ENCODE data around the gene EDNRA.

Gene EDNRA

GRCh38 chr4:147528054-147528453, 47.2 kb downstream of the EDNRA start:
- no peaks in the 10 kb centered on the region for H3K27me3 ChIP-seq (ENCODE audit: insufficient read depth, low read length, poor library complexity, severe bottlenecking)
- TF ChIP-seq, protein P1, sequence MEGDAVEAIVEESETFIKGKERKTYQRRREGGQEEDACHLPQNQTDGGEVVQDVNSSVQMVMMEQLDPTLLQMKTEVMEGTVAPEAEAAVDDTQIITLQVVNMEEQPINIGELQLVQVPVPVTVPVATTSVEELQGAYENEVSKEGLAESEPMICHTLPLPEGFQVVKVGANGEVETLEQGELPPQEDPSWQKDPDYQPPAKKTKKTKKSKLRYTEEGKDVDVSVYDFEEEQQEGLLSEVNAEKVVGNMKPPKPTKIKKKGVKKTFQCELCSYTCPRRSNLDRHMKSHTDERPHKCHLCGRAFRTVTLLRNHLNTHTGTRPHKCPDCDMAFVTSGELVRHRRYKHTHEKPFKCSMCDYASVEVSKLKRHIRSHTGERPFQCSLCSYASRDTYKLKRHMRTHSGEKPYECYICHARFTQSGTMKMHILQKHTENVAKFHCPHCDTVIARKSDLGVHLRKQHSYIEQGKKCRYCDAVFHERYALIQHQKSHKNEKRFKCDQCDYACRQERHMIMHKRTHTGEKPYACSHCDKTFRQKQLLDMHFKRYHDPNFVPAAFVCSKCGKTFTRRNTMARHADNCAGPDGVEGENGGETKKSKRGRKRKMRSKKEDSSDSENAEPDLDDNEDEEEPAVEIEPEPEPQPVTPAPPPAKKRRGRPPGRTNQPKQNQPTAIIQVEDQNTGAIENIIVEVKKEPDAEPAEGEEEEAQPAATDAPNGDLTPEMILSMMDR (conservative IDR thresholded peaks at IDR 0.05; ENCODE audit: low read length), result no peak
- no peak for TF ChIP-seq EZH2phosphoT487 (IDR thresholded peaks at IDR 0.05; ENCODE audit: borderline replicate concordance)
- no peaks in the 10 kb centered on the region for H3F3A ChIP-seq (ENCODE audit: low read depth)
- no peaks in the 10 kb centered on the region for H3K9me3 ChIP-seq (ENCODE audit: insufficient read depth, low read depth, low read length)
- no peaks in the 10 kb centered on the region for H4K20me1 ChIP-seq (ENCODE audit: insufficient read depth, low read length, poor library complexity, severe bottlenecking)
- H3K9me2 ChIP-seq (replicated peaks; ENCODE audit: low read depth, low read length), result no peaks in the 10 kb centered on the region
- no peaks in the 10 kb centered on the region for H3K79me2 ChIP-seq (ENCODE audit: insufficient read depth, low read length)
- no peak overlapping the region for H3K4me2 ChIP-seq (ENCODE audit: low read depth, low read length, poor library complexity, severe bottlenecking)
- no peak overlapping the region for H3K4me3 ChIP-seq (ENCODE audit: low read length, poor library complexity, severe bottlenecking)
- no peaks in the 10 kb centered on the region for H3K36me3 ChIP-seq (ENCODE audit: insufficient read depth, low read length)
- H3K9ac ChIP-seq (ENCODE audit: low read depth, low read length, poor library complexity, severe bottlenecking), result no peak overlapping the region
- H2AFZ ChIP-seq (ENCODE audit: low read length), result no peak overlapping the region
- H3K4me1 ChIP-seq (ENCODE audit: insufficient read depth, low read length, poor library complexity, severe bottlenecking), result no peaks in the 10 kb centered on the region

- Histone ChIP-seq H3K27me3 (ENCODE audit: insufficient read depth, low read length, poor library complexity, severe bottlenecking) (peaks cover 5% of the 10 kb centered on the region), H2AFZ (ENCODE audit: low read length) (no peak overlapping the region), H3K4me1 (ENCODE audit: insufficient read depth, low read length, poor library complexity, severe bottlenecking) (no peaks in the 10 kb centered on the region), H3K36me3 (ENCODE audit: insufficient read depth, low read length) (no peaks in the 10 kb centered on the region), H3K79me2 (ENCODE audit: insufficient read depth, low read length) (no peaks in the 10 kb centered on the region), H3K9me2 (replicated peaks; ENCODE audit: low read depth, low read length) (no peaks in the 10 kb centered on the region), H4K20me1 (ENCODE audit: insufficient read depth, low read length, poor library complexity, severe bottlenecking) (no peaks in the 10 kb centered on the region), H3K9ac (ENCODE audit: low read depth, low read length, poor library complexity, severe bottlenecking) (no peak overlapping the region), H3K4me3 (ENCODE audit: low read length, poor library complexity, severe bottlenecking) (no peak overlapping the region), H3K9me3 (ENCODE audit: insufficient read depth, low read depth, low read length) (no peaks in the 10 kb centered on the region), H3F3A (ENCODE audit: low read depth) (no peaks in the 10 kb centered on the region), H3K4me2 (ENCODE audit: low read depth, low read length, poor library complexity, severe bottlenecking) (no peak overlapping the region)
- TF ChIP-seq, protein P1 (conservative IDR thresholded peaks at IDR 0.05; ENCODE audit: low read length), result no peak
Measured at GRCh38 chr4:147530134-147530533, 49.2 kb downstream of the EDNRA start.

DNA sequence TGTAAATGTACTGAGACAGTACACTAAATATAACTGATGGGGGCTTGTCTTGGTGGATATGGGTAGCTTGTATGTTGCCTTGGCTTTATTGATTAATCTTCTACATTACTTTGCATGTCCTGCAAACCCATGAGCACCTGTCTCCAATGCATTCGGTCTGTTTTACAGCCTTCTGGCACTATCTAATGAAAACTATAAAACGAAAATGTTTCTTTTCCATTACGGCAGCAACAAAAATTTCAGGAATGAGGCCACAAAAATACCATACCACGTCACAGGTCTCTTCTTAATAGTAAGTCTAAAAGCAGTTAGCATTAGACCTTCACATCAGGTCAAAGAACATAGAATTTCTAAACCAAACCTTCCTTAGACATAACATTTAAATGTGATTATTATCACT, 49.8 kb downstream of the EDNRA start:
- H3F3A ChIP-seq (ENCODE audit: low read depth), result no peaks in the 10 kb centered on the region

More for the DNA sequence above, 49.8 kb downstream of the EDNRA start:
- no peak for TF ChIP-seq EZH2phosphoT487 (IDR thresholded peaks at IDR 0.05; ENCODE audit: borderline replicate concordance)
- TF ChIP-seq, protein P1 (conservative IDR thresholded peaks at IDR 0.05; ENCODE audit: low read length), result no peak
- Histone ChIP-seq H3K27me3 (ENCODE audit: insufficient read depth, low read length, poor library complexity, severe bottlenecking) (peaks cover 5% of the 10 kb centered on the region), H3K9me2 (replicated peaks; ENCODE audit: low read depth, low read length) (no peaks in the 10 kb centered on the region), H3K4me3 (ENCODE audit: low read length, poor library complexity, severe bottlenecking) (no peak overlapping the region), H3K79me2 (ENCODE audit: insufficient read depth, low read length) (no peaks in the 10 kb centered on the region), H3K9me3 (ENCODE audit: insufficient read depth, low read depth, low read length) (no peaks in the 10 kb centered on the region), H3K36me3 (ENCODE audit: insufficient read depth, low read length) (no peaks in the 10 kb centered on the region), H2AFZ (ENCODE audit: low read length) (no peak overlapping the region), H3K4me1 (ENCODE audit: insufficient read depth, low read length, poor library complexity, severe bottlenecking) (no peaks in the 10 kb centered on the region), H4K20me1 (ENCODE audit: insufficient read depth, low read length, poor library complexity, severe bottlenecking) (no peaks in the 10 kb centered on the region), H3K4me2 (ENCODE audit: low read depth, low read length, poor library complexity, severe bottlenecking) (no peak overlapping the region), H3K9ac (ENCODE audit: low read depth, low read length, poor library complexity, severe bottlenecking) (no peak overlapping the region)

Data from Loucy (cell line).